HCT116 (cell line): ENCODE measurements around the gene IRF2.

ENCODE experiments used
- CTCF ChIP-seq, 3 experiments: fragments of 200-600 bp in 1 of 3; sonication (generic) in 1 of 3; IDR thresholded peaks in 2 of 3; conservative IDR thresholded peaks in 1 of 3; 2 replicates each; pipeline ENCODE4 v1.5.1; 2012 to 2017; ENCODE audit warnings: low read depth in 2 of 3, low read length in 2 of 3, antibody characterized with exemption in 1 of 3, borderline replicate concordance in 1 of 3, control low read depth in 1 of 3, mild to moderate bottlenecking in 1 of 3, mixed read lengths in 1 of 3, mixed run types in 1 of 3, moderate library complexity in 1 of 3; ENCODE audit not compliant: insufficient read depth in 1 of 3
- ELF1 ChIP-seq: IDR thresholded peaks from 2 replicates; pipeline ENCODE4 v1.6.1; 2012; ENCODE audit warnings: low read depth, borderline replicate concordance
- EZH2 ChIP-seq: fragments of 200-600 bp; sonication (generic); IDR thresholded peaks from 2 replicates; pipeline ENCODE4 v1.6.1; 2017; ENCODE audit warnings: antibody characterized with exemption, mixed run types
- EZH2phosphoT487 ChIP-seq: fragments of 200-600 bp; IDR thresholded peaks from 2 replicates; pipeline ENCODE4 v1.6.1; 2018; ENCODE audit warnings: antibody characterized with exemption, borderline replicate concordance
- MAX ChIP-seq: IDR thresholded peaks from 2 replicates; pipeline ENCODE4 v1.6.1; 2012
- POLR2A ChIP-seq: IDR thresholded peaks from 2 replicates; pipeline ENCODE4 v1.7.0; 2011; ENCODE audit warnings: borderline replicate concordance; ENCODE audit not compliant: insufficient read depth, insufficient read length; ENCODE audit errors: extremely low read depth
- POLR2AphosphoS5 ChIP-seq: IDR thresholded peaks from 2 replicates; pipeline ENCODE4 v1.6.1; 2011; ENCODE audit warnings: mild to moderate bottlenecking, low read depth, low read length, moderate library complexity
- RAD21 ChIP-seq: IDR thresholded peaks from 2 replicates; pipeline ENCODE4 v1.6.1; 2012; ENCODE audit warnings: low read depth, mild to moderate bottlenecking
- REST ChIP-seq: IDR thresholded peaks from 2 replicates; pipeline ENCODE4 v1.6.1; 2012; ENCODE audit warnings: low read depth
- SIN3A ChIP-seq: IDR thresholded peaks from 2 replicates; pipeline ENCODE4 v1.6.1; 2012; ENCODE audit warnings: low read depth
- SP1 ChIP-seq: IDR thresholded peaks from 2 replicates; pipeline ENCODE4 v1.6.1; 2012; ENCODE audit warnings: low read depth
- YY1 ChIP-seq: IDR thresholded peaks from 2 replicates; pipeline ENCODE4 v1.6.1; 2011; ENCODE audit warnings: low read length, low read depth, moderate library complexity, mild to moderate bottlenecking; ENCODE audit not compliant: insufficient replicate concordance; ENCODE audit errors: extremely low read depth

GRCh38 chr4:184369871-184370270, 104.5 kb downstream of the IRF2 start:
- TF ChIP-seq CTCF (IDR thresholded peaks at IDR 0.05 in 2 of 3, conservative IDR thresholded peaks at IDR 0.05 in 1 of 3; ENCODE audit: borderline replicate concordance in 1 of 3, insufficient read depth in 1 of 3, low read depth in 2 of 3, low read length in 2 of 3) = no peak
- no peak for TF ChIP-seq REST
- no peak for TF ChIP-seq EZH2
- TF ChIP-seq POLR2A = no peak
- TF ChIP-seq EZH2phosphoT487 = no peak
- no peak for TF ChIP-seq POLR2AphosphoS5
- TF ChIP-seq SIN3A = no peak
- no peak for TF ChIP-seq MAX
- TF ChIP-seq RAD21 = no peak
- TF ChIP-seq ELF1 = no peak
- no peak for TF ChIP-seq SP1
- no peak for TF ChIP-seq YY1
